PC-3 (cell line): ENCODE measurements around the gene TSGA10IP.

Source experiments
- CTCF ChIP-seq: fragments of 300-600 bp; sonication (generic); conservative IDR thresholded peaks from 2 replicates; pipeline ENCODE4 v1.5.1; 2017; ENCODE audit warnings: antibody characterized with exemption, low read depth, mild to moderate bottlenecking, low read length
- EZH2phosphoT487 ChIP-seq: fragments of 300-600 bp; sonication (generic); IDR thresholded peaks from 2 replicates; pipeline ENCODE4 v1.6.1; 2018; ENCODE audit warnings: mild to moderate bottlenecking, antibody characterized with exemption, low read length, borderline replicate concordance

GRCh38 chr11:65942531-65942930, 2.7 kb upstream of the TSGA10IP start:
- TF ChIP-seq EZH2phosphoT487, result no peak
- TF ChIP-seq CTCF, result no peak
